Measurements from ENCODE around the gene GTF2A1L.
"Not testable (repeated sequence)": the region's sequence is repeated elsewhere in the genome, so short reads cannot be mapped to it uniquely, and the experiment has no call there.

The GTF2A1L gene

DNA sequence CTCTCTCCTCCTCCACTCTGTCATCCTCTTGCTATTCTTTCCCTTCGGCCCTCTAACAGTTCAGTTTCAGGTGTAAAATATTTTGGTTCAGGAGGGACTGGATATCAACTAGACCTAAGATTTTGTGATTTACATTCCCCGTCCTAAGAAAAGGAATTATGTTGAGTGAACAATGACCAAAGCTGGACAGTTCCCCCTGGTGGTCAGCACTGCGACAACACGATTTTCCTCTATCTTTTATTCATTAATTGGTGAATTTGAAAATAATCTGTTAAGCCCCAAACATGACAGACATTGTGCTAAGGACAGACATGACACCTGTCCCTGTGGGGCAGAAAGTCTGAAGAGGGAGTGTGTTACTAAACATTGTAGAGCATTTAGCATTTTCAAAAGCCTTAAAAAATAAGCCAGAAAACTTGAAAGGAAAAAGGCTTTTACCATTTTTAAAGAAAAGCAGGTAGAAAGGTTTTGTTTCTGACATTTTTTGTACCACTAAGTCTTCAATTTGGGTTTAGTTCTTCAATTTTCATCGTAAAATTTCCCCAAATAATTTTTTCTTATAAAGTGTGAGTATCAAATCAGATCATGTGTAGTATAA lies 28.4 kb upstream of the GTF2A1L start:
- H4K20me1 ChIP-seq (ENCODE audit: low read depth, low read length), result no peaks in the 10 kb centered on the region

GRCh38 chr2:48590017-48590416 lies 27.6 kb upstream of the GTF2A1L start:
- Histone ChIP-seq H3K36me3 (ENCODE audit: low read length) (no peaks in the 10 kb centered on the region), H3F3A (ENCODE audit: insufficient read depth) (no peaks in the 10 kb centered on the region), H2AFZ (ENCODE audit: low read depth, low read length, severe bottlenecking) (no peak overlapping the region), H3K9me3 (ENCODE audit: insufficient read depth, low read length) (no peaks in the 10 kb centered on the region), H3K9ac (ENCODE audit: low read length) (no peak overlapping the region), H3K27me3 (ENCODE audit: low read length) (no peaks in the 10 kb centered on the region), H4K20me1 (ENCODE audit: low read depth, low read length) (no peaks in the 10 kb centered on the region), H3K9me2 (replicated peaks; ENCODE audit: insufficient read depth, low read length) (no peaks in the 10 kb centered on the region), H3K4me3 (ENCODE audit: insufficient read depth, low read length, poor library complexity, severe bottlenecking) (no peak overlapping the region), H3K4me2 (ENCODE audit: low read depth, low read length, poor library complexity, severe bottlenecking) (no peak overlapping the region), H3K27ac (ENCODE audit: low read depth, low read length) (no peak overlapping the region), H3K79me2 (ENCODE audit: insufficient read depth, low read length) (no peaks in the 10 kb centered on the region)
- no peak for TF ChIP-seq EZH2phosphoT487 (conservative IDR thresholded peaks at IDR 0.05; ENCODE audit: low read length)

More for the DNA sequence above, 28.4 kb upstream of the GTF2A1L start:
- no peak overlapping the region for H3K4me3 ChIP-seq (ENCODE audit: insufficient read depth, low read length, poor library complexity, severe bottlenecking)
- H3K4me2 ChIP-seq (ENCODE audit: low read depth, low read length, poor library complexity, severe bottlenecking), result no peak overlapping the region
- no peaks in the 10 kb centered on the region for H3F3A ChIP-seq (ENCODE audit: insufficient read depth)
- no peak overlapping the region for H3K27ac ChIP-seq (ENCODE audit: low read depth, low read length)
- H3K9me3 ChIP-seq (ENCODE audit: insufficient read depth, low read length), result no peaks in the 10 kb centered on the region
- H3K9ac ChIP-seq (ENCODE audit: low read length), result no peak overlapping the region
- TF ChIP-seq EZH2phosphoT487 (conservative IDR thresholded peaks at IDR 0.05; ENCODE audit: low read length), result no peak
- TF ChIP-seq, protein P1, sequence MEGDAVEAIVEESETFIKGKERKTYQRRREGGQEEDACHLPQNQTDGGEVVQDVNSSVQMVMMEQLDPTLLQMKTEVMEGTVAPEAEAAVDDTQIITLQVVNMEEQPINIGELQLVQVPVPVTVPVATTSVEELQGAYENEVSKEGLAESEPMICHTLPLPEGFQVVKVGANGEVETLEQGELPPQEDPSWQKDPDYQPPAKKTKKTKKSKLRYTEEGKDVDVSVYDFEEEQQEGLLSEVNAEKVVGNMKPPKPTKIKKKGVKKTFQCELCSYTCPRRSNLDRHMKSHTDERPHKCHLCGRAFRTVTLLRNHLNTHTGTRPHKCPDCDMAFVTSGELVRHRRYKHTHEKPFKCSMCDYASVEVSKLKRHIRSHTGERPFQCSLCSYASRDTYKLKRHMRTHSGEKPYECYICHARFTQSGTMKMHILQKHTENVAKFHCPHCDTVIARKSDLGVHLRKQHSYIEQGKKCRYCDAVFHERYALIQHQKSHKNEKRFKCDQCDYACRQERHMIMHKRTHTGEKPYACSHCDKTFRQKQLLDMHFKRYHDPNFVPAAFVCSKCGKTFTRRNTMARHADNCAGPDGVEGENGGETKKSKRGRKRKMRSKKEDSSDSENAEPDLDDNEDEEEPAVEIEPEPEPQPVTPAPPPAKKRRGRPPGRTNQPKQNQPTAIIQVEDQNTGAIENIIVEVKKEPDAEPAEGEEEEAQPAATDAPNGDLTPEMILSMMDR (IDR thresholded peaks at IDR 0.05; ENCODE audit: insufficient read depth, low read length, poor library complexity, severe bottlenecking), result peak; percentile 29
- H3K79me2 ChIP-seq (ENCODE audit: insufficient read depth, low read length), result no peaks in the 10 kb centered on the region
- no peak overlapping the region for H2AFZ ChIP-seq (ENCODE audit: low read depth, low read length, severe bottlenecking)
- no peaks in the 10 kb centered on the region for H3K9me2 ChIP-seq (replicated peaks; ENCODE audit: insufficient read depth, low read length)
- H3K27me3 ChIP-seq (ENCODE audit: low read length), result no peaks in the 10 kb centered on the region
- H3K36me3 ChIP-seq (ENCODE audit: low read length), result no peaks in the 10 kb centered on the region

GRCh38 chr2:48592067-48592466 lies 25.6 kb upstream of the GTF2A1L start:
- no peaks in the 10 kb centered on the region for H3K79me2 ChIP-seq (ENCODE audit: insufficient read depth, low read length)
- no peaks in the 10 kb centered on the region for H3K36me3 ChIP-seq (ENCODE audit: low read length)
- no peak overlapping the region for H3K4me3 ChIP-seq (ENCODE audit: insufficient read depth, low read length, poor library complexity, severe bottlenecking)
- H3K4me2 ChIP-seq (ENCODE audit: low read depth, low read length, poor library complexity, severe bottlenecking), result no peak overlapping the region
- no peak overlapping the region for H2AFZ ChIP-seq (ENCODE audit: low read depth, low read length, severe bottlenecking)
- no peak overlapping the region for H3K27ac ChIP-seq (ENCODE audit: low read depth, low read length)
- no peaks in the 10 kb centered on the region for H3K9me2 ChIP-seq (replicated peaks; ENCODE audit: insufficient read depth, low read length)
- H3K27me3 ChIP-seq (ENCODE audit: low read length), result no peaks in the 10 kb centered on the region
- H4K20me1 ChIP-seq (ENCODE audit: low read depth, low read length), result no peaks in the 10 kb centered on the region
- H3K9me3 ChIP-seq (ENCODE audit: insufficient read depth, low read length), result no peaks in the 10 kb centered on the region
- no peak overlapping the region for H3K9ac ChIP-seq (ENCODE audit: low read length)
- H3F3A ChIP-seq (ENCODE audit: insufficient read depth), result no peaks in the 10 kb centered on the region
- TF ChIP-seq, protein P1 (IDR thresholded peaks at IDR 0.05; ENCODE audit: insufficient read depth, low read length, poor library complexity, severe bottlenecking), result no peak
- TF ChIP-seq EZH2phosphoT487 (conservative IDR thresholded peaks at IDR 0.05; ENCODE audit: low read length), result no peak

GRCh38 chr2:48596751-48597150 lies 20.9 kb upstream of the GTF2A1L start:
- not testable (repeated sequence) for H3K27ac ChIP-seq (ENCODE audit: low read depth, low read length); H2AFZ ChIP-seq (ENCODE audit: low read depth, low read length, severe bottlenecking); H3K9ac ChIP-seq (ENCODE audit: low read length); H3K9me3 ChIP-seq (ENCODE audit: insufficient read depth, low read length); H3F3A ChIP-seq (ENCODE audit: insufficient read depth); H4K20me1 ChIP-seq (ENCODE audit: low read depth, low read length); H3K36me3 ChIP-seq (ENCODE audit: low read length); H3K9me2 ChIP-seq (replicated peaks; ENCODE audit: insufficient read depth, low read length); H3K79me2 ChIP-seq (ENCODE audit: insufficient read depth, low read length); H3K27me3 ChIP-seq (ENCODE audit: low read length); H3K4me3 ChIP-seq (ENCODE audit: insufficient read depth, low read length, poor library complexity, severe bottlenecking); H3K4me2 ChIP-seq (ENCODE audit: low read depth, low read length, poor library complexity, severe bottlenecking)

All from SU-DHL-6 (cell line).